Testis (tissue), 3 donors: ENCODE data around the gene SNX30. TPM values are rescaled to one million over a fixed set of nuclear protein-coding genes. Genes with fewer than 3 reads are reported as not detected.

Experiments used
- DNase-seq: peaks from one replicate; pipeline ENCODE4 v3.0.0-alpha.2; 2019
- H3K27ac ChIP-seq, 2 donors: fragments of 200-600 bp; sonication (generic); one replicate each; pipeline ENCODE4 v1.5.1; 2019
- H3K27me3 ChIP-seq: fragments of 200-600 bp; sonication (generic); one replicate; pipeline ENCODE4 v1.5.1; 2019
- H3K36me3 ChIP-seq: fragments of 200-600 bp; sonication (generic); one replicate; pipeline ENCODE4 v1.5.1; 2017; ENCODE audit warnings: low read depth; ENCODE audit errors: missing control alignments
- H3K4me1 ChIP-seq: fragments of 200-600 bp; sonication (generic); one replicate; pipeline ENCODE4 v1.5.1; 2019
- H3K4me3 ChIP-seq, 2 donors: fragments of 200-600 bp; sonication (generic); one replicate each; pipeline ENCODE4 v1.5.1; 2017 to 2019
- H3K9me3 ChIP-seq: fragments of 200-600 bp; sonication (generic); one replicate; pipeline ENCODE4 v1.5.1; 2017
- CTCF ChIP-seq, 3 experiments: fragments of 450-650 bp in 2 of 3; fragments of 200-600 bp in 1 of 3; sonication (generic) in 1 of 3; IDR thresholded peaks; one replicate each; pipeline ENCODE4 v1.5.1; 2016 to 2019; ENCODE audit warnings: antibody characterized with exemption in 3 of 3, mild to moderate bottlenecking in 2 of 3, moderate library complexity in 1 of 3
- POLR2A ChIP-seq: fragments of 450-650 bp; IDR thresholded peaks from one replicate; pipeline ENCODE4 v1.6.1; 2017; ENCODE audit warnings: antibody characterized with exemption, mild to moderate bottlenecking, moderate library complexity
- WGBS, 2 donors: methylation state at CpG; one replicate each; pipeline ENCODE4 v1.1.5; 2018; 5-methylcytosine and 5-hydroxymethylcytosine counted together
- intact Hi-C: fragments of 100-400 bp; cut with DNase I; formaldehyde crosslinking; loops from one replicate; pipeline ENCODE4 v1.15.1; 2023; ENCODE audit warnings: low total_unique reads
- polyA plus RNA-seq: library from polyadenylated mRNA; stranded (reverse); fragments of 350-450 nt; fragmentation: Illumina TruSeq; extraction: RNeasy Lipid Tissue Mini Kit (QIAGEN cat#74804); gene quantifications from one replicate; pipeline ENCODE4 v1.2.3, GENCODE V29; 2014; ENCODE audit warnings: low read depth, low replicate concordance; ENCODE audit not compliant: insufficient read depth
- total RNA-seq, 2 donors: library from RNA; depleted of rRNA; stranded (reverse); fragments of >200 nt; gene quantifications; one replicate each; pipeline ENCODE4 v1.2.3, GENCODE V29; 2016

The SNX30 gene
- total and polyA plus RNA-seq, 3 donors from 2014 or later: 26.3 to 34.2 (median 34.1) TPM

- WGBS, 2 donors: 88 to 96% methylated on average over 5 to 7 of the region's 7 CpGs
- intact Hi-C loops: no loop called here
Measured at GRCh38 chr9:112864982-112865381, 114.4 kb downstream of the SNX30 start.

GRCh38 chr9:112866662-112867274, 116.2 kb downstream of the SNX30 start:
- peaks cover 15% of the 10 kb centered on the region for H3K4me1 ChIP-seq
- WGBS, 2 donors: 90 to 92% methylated on average over 1 of the region's 1 CpG
- no peak for TF ChIP-seq CTCF (IDR thresholded peaks at IDR 0.05)
- no peak for TF ChIP-seq POLR2A
- no peaks in the 10 kb centered on the region for H3K36me3 ChIP-seq
- H3K27me3 ChIP-seq: no peaks in the 10 kb centered on the region
- no peaks in the 10 kb centered on the region for H3K9me3 ChIP-seq
- intact Hi-C loops: no loop called here
- no peak overlapping the region for H3K4me3 ChIP-seq
- no peak for DNase-seq
- H3K27ac ChIP-seq: peak overlapping the region; percentile 59 to 73

More at GRCh38 chr9:112864982-112865381, 114.4 kb downstream of the SNX30 start:
- no peaks in the 10 kb centered on the region for H3K9me3 ChIP-seq
- H3K27me3 ChIP-seq: no peaks in the 10 kb centered on the region
- no peak for DNase-seq
- peaks cover 23% of the 10 kb centered on the region for H3K4me1 ChIP-seq
- H3K4me3 ChIP-seq: no peak overlapping the region
- no peaks in the 10 kb centered on the region for H3K36me3 ChIP-seq
- H3K27ac ChIP-seq: no peak overlapping the region
- no peak for TF ChIP-seq POLR2A
- no peak for TF ChIP-seq CTCF (IDR thresholded peaks at IDR 0.05)

GRCh38 chr9:112867275-112867991, 116.9 kb downstream of the SNX30 start:
- WGBS, 2 donors: 33 to 49% methylated on average over 3 of the region's 3 CpGs
- no peak for TF ChIP-seq CTCF (IDR thresholded peaks at IDR 0.05)
- TF ChIP-seq POLR2A: no peak
- no peak for DNase-seq
- Histone ChIP-seq H3K36me3 (no peaks in the 10 kb centered on the region), H3K27ac (peak overlapping the region; percentile 59 to 73), H3K4me1 (peaks cover 14% of the 10 kb centered on the region), H3K4me3 (no peak overlapping the region), H3K27me3 (no peaks in the 10 kb centered on the region), H3K9me3 (no peaks in the 10 kb centered on the region)
- intact Hi-C loops: no loop called here

- TF ChIP-seq CTCF (IDR thresholded peaks at IDR 0.05) (no peak), POLR2A (no peak)
- Histone ChIP-seq H3K4me3 (no peak overlapping the region), H3K4me1 (peaks cover 14% of the 10 kb centered on the region), H3K9me3 (no peaks in the 10 kb centered on the region), H3K36me3 (no peaks in the 10 kb centered on the region), H3K27me3 (no peaks in the 10 kb centered on the region), H3K27ac (peak overlapping the region; percentile 51 to 73)
- WGBS, 2 donors: 69 to 89% methylated on average over 10 of the region's 10 CpGs
- DNase-seq: no peak
- intact Hi-C loops: no loop called here
Measured at GRCh38 chr9:112868461-112868860, 117.9 kb downstream of the SNX30 start.
